Measurements from ENCODE around the gene SLC26A1.

- no peak for TF ChIP-seq TAF1 (IDR thresholded peaks at IDR 0.05; ENCODE audit: borderline replicate concordance, insufficient read depth, low read length)
- no peak for TF ChIP-seq SIN3A (IDR thresholded peaks at IDR 0.05; ENCODE audit: borderline replicate concordance, insufficient read depth, low read length)
- TF ChIP-seq POLR2AphosphoS5 (IDR thresholded peaks at IDR 0.05; ENCODE audit: low read depth, low read length) = no peak
- no peak for TF ChIP-seq REST (IDR thresholded peaks at IDR 0.05; ENCODE audit: insufficient read depth in 1 of 2, low read depth in 2 of 2, low read length in 2 of 2)
Measured at GRCh38 chr4:946517-947471, 46.4 kb downstream of the SLC26A1 start.

Data from PFSK-1 (cell line).